Measurements from ENCODE around the gene DCUN1D2.
"Not testable (repeated sequence)": the region's sequence is repeated elsewhere in the genome, so short reads cannot be mapped to it uniquely, and the experiment has no call there.

DNA sequence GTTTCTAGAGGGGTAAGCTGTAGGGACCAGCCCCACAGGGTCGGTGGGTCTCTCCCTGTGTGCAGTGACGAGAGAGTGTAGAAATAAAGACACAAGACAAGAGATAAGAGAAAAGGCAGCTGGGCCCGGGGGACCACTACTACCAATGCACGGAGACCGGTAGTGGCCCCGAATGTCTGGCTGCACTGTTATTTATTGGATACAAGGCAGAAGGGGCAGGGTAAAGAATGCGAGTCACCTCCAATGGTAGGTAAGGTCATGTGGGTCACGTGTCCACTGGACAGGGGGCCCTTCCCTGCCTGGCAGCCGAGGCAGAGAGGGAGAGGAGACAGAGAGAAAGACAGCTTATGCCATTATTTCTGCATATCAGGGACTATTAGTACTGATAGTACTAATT is 40.2 kb downstream of the DCUN1D2 start:
- TF ChIP-seq POLR2A (IDR thresholded peaks at IDR 0.05); CTCF (IDR thresholded peaks at IDR 0.05 in 8 of 11, conservative IDR thresholded peaks at IDR 0.05 in 3 of 11); POLR2AphosphoS5 (IDR thresholded peaks at IDR 0.05): not testable (repeated sequence)

Measured in spleen (tissue), 7 donors.